NT2/D1 (cell line): Measurements from ENCODE around the gene CDH4.

Source experiments
- YY1 ChIP-seq: IDR thresholded peaks from 2 replicates; pipeline ENCODE4 v1.6.1; 2011; ENCODE audit not compliant: insufficient read length, insufficient read depth
- ZNF274 ChIP-seq: IDR thresholded peaks from 2 replicates; pipeline ENCODE4 v1.6.1; 2011; ENCODE audit warnings: mild to moderate bottlenecking, low read depth, low read length

DNA sequence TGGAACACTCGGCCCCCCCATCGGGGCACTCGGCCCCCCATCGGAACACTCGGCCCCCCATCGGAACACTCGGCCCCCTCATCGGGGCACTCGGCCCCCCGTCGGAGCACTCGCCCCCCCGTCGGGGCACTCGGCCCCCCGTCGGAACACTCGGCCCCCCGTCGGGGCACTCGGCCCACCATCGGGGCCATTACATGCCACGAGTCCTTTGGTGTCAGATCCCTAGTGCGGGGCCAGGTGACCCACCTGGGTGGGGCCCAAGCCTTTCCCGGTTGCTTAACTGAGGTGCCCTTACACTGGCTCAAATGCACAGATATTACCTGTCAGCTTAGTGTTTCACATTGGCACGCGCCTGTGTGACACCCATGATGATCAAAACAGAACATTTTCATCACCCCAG, 717.7 kb downstream of the CDH4 start:
- no peak for TF ChIP-seq YY1
- TF ChIP-seq ZNF274, result no peak
